CD4-positive, alpha-beta memory T cell (primary cell): ENCODE data around the gene ZNF536. TPM values are rescaled to one million over a fixed set of nuclear protein-coding genes. Genes with fewer than 3 reads are reported as not detected.

Experiments used
- CTCF ChIA-PET: fragments of 350-600 bp; sonication (Branson Sonifier 250); formaldehyde crosslinking; loops from one replicate; lab custom pipeline; 2021; ENCODE audit warnings: inconsistent platforms; ENCODE audit not compliant: partially characterized antibody; lab: Charles Lee
- POLR2A ChIA-PET: fragments of 350-600 bp; sonication (Branson Sonifier 250); formaldehyde crosslinking; loops from one replicate; lab custom pipeline; 2021; ENCODE audit not compliant: partially characterized antibody; lab: Charles Lee
- DNase-seq, 5 donors: peaks; one replicate each; pipeline versions ENCODE4 v3.0.0 to v3.0.0-alpha.2; 2020 to 2022; ENCODE audit warnings: mixed read lengths in 1 of 5
- H3K27ac ChIP-seq: one replicate; pipeline ENCODE4 v1.7.0; 2013; ENCODE audit warnings: low read depth, low read length
- H3K27me3 ChIP-seq: 2 replicates; pipeline ENCODE4 v1.7.0; 2013; ENCODE audit warnings: mild to moderate bottlenecking, low read length, moderate library complexity; ENCODE audit not compliant: insufficient read depth
- H3K36me3 ChIP-seq: 2 replicates; pipeline ENCODE4 v1.7.0; 2013; ENCODE audit warnings: mild to moderate bottlenecking, low read length, moderate library complexity; ENCODE audit not compliant: insufficient read depth
- H3K4me1 ChIP-seq: 2 replicates; pipeline ENCODE4 v1.7.0; 2013; ENCODE audit warnings: mild to moderate bottlenecking, low read length, moderate library complexity; ENCODE audit not compliant: insufficient read depth
- H3K4me3 ChIP-seq, 2 donors: one replicate each; pipeline ENCODE4 v1.7.0; 2013; ENCODE audit warnings: low read length in 2 of 2, mild to moderate bottlenecking in 1 of 2
- H3K9me3 ChIP-seq, 2 donors: one replicate each; pipeline ENCODE4 v1.7.0; 2013; ENCODE audit warnings: low read length in 2 of 2, control low read depth in 1 of 2; ENCODE audit not compliant: control insufficient read depth in 1 of 2
- H3K27ac Mint-ChIP-seq, 7 donors: one replicate each; pipeline ENCODE4 v1.8.0; 2020 to 2021; ENCODE audit warnings: mixed read lengths in 7 of 7, mild to moderate bottlenecking in 6 of 7, inconsistent platforms in 3 of 7, moderate library complexity in 3 of 7
- H3K27me3 Mint-ChIP-seq, 2 donors: one replicate each; pipeline ENCODE4 v1.8.0; 2020 to 2021; ENCODE audit warnings: mixed read lengths in 2 of 2
- H3K36me3 Mint-ChIP-seq, 2 donors: one replicate each; pipeline ENCODE4 v1.8.0; 2020 to 2021; ENCODE audit warnings: mixed read lengths in 2 of 2, inconsistent platforms in 1 of 2, mild to moderate bottlenecking in 1 of 2
- H3K4me1 Mint-ChIP-seq, 4 donors: one replicate each; pipeline ENCODE4 v1.8.0; 2020 to 2021; ENCODE audit warnings: mixed read lengths in 4 of 4, mild to moderate bottlenecking in 1 of 4
- H3K4me3 Mint-ChIP-seq, 8 donors: one replicate each; pipeline ENCODE4 v1.8.0; 2020 to 2021; ENCODE audit warnings: mixed read lengths in 8 of 8, mild to moderate bottlenecking in 7 of 8, moderate library complexity in 6 of 8, inconsistent platforms in 3 of 8
- H3K9me3 Mint-ChIP-seq, 8 donors: one replicate each; pipeline ENCODE4 v1.8.0; 2020 to 2021; ENCODE audit warnings: mixed read lengths in 8 of 8, mild to moderate bottlenecking in 5 of 8, inconsistent platforms in 3 of 8, moderate library complexity in 1 of 8
- intact Hi-C: fragments of 100-400 bp; cut with micrococcal nuclease; formaldehyde crosslinking; loops from one replicate; pipeline ENCODE4 v1.15.1; 2023
- polyA plus RNA-seq, 2 donors: library from polyadenylated mRNA; unstranded; fragments of 300-500 nt; fragmentation: Illumina TruSeq; gene quantifications; one replicate each; pipeline ENCODE4 v1.2.3, GENCODE V29; 2021
- total RNA-seq, 2 experiments: library from RNA; stranded (reverse); gene quantifications; one replicate each; pipeline ENCODE4 v1.2.3, GENCODE V29; 2021

ZNF536 gene
- total and polyA plus RNA-seq, 4 experiments from 2014 or later = 0.20 TPM; not detected in 3

DNA sequence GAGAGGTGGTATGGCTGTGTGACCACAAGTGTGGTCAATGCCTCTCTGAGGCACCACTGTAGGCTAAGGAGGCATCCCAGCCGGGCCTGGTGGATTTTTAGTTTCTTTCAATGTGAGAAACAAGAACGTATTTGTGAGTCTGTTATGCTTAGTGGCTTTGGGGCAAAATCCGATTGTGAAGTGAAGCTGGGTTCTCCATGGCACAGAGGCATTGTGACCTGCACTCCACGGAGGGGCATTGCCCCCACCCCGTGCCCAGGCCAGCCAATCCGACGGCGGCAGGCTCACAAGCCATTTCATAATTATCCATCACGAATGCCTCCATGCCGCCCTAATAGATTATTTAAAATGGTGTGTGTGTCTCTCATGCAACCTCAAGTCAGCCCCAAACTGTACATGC, 151.6 kb downstream of the ZNF536 start:
- ChIA-PET POLR2A (no interaction called here), CTCF (no interaction called here)
- H3K9me3 Mint-ChIP-seq = peaks cover 0 to 3% (median 0%) of the 10 kb centered on the region in 8 donors
- Histone ChIP-seq H3K4me1 (no peaks in the 10 kb centered on the region), H3K27ac (no peak overlapping the region), H3K27me3 (no peaks in the 10 kb centered on the region), H3K36me3 (no peaks in the 10 kb centered on the region), H3K4me3 (no peak overlapping the region), H3K9me3 (no peaks in the 10 kb centered on the region)
- no peak overlapping the region for H3K4me3 Mint-ChIP-seq
- no peaks in the 10 kb centered on the region for H3K4me1 Mint-ChIP-seq
- H3K27me3 Mint-ChIP-seq = no peaks in the 10 kb centered on the region
- no peaks in the 10 kb centered on the region for H3K36me3 Mint-ChIP-seq
- intact Hi-C loops = no loop called here
- H3K27ac Mint-ChIP-seq = no peak overlapping the region
- no peak for DNase-seq

DNA sequence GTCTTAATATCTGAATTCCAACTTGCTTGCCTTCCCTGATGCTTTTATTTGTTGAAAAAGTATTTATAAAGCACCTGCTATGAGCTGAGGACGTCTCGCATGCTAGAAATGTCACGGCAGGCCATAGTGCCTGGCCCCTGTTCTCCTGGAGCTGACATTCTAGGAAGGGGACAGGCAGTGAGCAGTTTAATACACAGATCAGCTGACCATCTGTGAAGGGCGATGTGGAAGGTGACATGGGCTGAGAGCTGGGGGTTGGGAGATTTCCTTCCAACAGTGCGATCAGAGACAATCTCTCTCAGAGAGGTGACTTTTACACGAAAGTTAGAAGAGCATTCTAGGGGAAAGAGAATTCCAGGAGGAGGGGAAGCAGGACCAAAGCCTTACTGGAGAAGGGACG, 153.2 kb downstream of the ZNF536 start:
- no peaks in the 10 kb centered on the region for H3K4me1 ChIP-seq
- H3K36me3 ChIP-seq = no peaks in the 10 kb centered on the region
- ChIA-PET CTCF (no interaction called here), POLR2A (no interaction called here)
- intact Hi-C loops = no loop called here
- no peak for DNase-seq
- H3K9me3 Mint-ChIP-seq = peaks cover 0 to 3% (median 0%) of the 10 kb centered on the region in 8 donors
- no peak overlapping the region for H3K4me3 Mint-ChIP-seq
- H3K4me1 Mint-ChIP-seq = no peaks in the 10 kb centered on the region
- no peak overlapping the region for H3K27ac Mint-ChIP-seq
- no peaks in the 10 kb centered on the region for H3K36me3 Mint-ChIP-seq
- H3K27me3 Mint-ChIP-seq = no peaks in the 10 kb centered on the region
- H3K27me3 ChIP-seq = no peaks in the 10 kb centered on the region
- no peak overlapping the region for H3K4me3 ChIP-seq
- H3K27ac ChIP-seq = no peak overlapping the region
- H3K9me3 ChIP-seq = no peaks in the 10 kb centered on the region

DNA sequence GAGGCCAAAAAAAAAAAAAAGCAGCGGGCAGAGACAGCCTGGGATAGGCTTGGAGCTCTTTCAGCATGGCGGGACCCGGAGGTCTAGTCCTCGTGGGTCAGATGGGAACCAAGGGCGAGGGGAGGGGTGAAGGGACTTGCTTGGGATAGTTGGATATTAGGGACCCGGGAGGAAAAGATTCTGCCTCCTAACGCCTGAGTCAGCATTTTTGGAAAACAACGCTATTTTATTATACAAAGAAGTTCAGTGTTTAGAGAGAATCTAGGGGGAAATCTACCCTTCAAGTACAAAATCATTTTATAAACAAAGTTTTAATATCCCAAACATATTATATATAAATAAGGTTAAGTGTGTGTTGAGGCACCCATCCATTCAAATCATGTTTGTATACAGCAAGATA, 156.7 kb downstream of the ZNF536 start:
- peaks cover 0 to 3% (median 0%) of the 10 kb centered on the region in 8 donors for H3K9me3 Mint-ChIP-seq
- POLR2A ChIA-PET = no interaction called here

DNA sequence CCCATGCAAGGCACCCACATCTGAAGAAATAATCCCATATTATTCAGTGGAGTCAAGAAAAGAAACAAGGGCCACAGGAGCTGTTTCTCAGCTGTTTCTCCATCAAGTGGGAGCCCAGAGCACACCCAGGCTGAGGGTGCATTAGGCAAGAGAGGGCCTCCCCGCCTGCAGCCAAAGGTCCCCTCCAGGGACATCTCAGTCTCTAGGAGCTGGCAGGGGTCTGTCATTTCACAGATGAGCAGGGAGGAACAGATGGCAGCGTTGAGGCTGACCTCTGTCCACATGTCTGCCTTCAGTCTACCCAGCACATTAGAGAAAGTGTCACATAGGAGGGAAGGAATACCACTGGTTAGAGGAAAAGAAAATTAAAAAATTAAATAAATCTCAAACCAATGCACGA, 157.7 kb downstream of the ZNF536 start:
- Mint-ChIP-seq H3K36me3 (no peaks in the 10 kb centered on the region), H3K27ac (no peak overlapping the region), H3K4me1 (no peaks in the 10 kb centered on the region), H3K4me3 (no peak overlapping the region), H3K9me3 (peaks cover 0 to 3% (median 0%) of the 10 kb centered on the region in 8 donors), H3K27me3 (no peaks in the 10 kb centered on the region)
- no peak for DNase-seq
- no peaks in the 10 kb centered on the region for H3K4me1 ChIP-seq
- H3K4me3 ChIP-seq = no peak overlapping the region
- ChIA-PET CTCF (no interaction called here), POLR2A (no interaction called here)
- no peaks in the 10 kb centered on the region for H3K9me3 ChIP-seq
- intact Hi-C loops = no loop called here
- no peaks in the 10 kb centered on the region for H3K36me3 ChIP-seq
- H3K27me3 ChIP-seq = no peaks in the 10 kb centered on the region
- no peak overlapping the region for H3K27ac ChIP-seq

More for the DNA sequence above, 156.7 kb downstream of the ZNF536 start:
- no peak for DNase-seq
- CTCF ChIA-PET = no interaction called here
- H3K4me1 ChIP-seq = no peaks in the 10 kb centered on the region
- no peak overlapping the region for H3K27ac Mint-ChIP-seq
- intact Hi-C loops = no loop called here
- no peaks in the 10 kb centered on the region for H3K36me3 Mint-ChIP-seq
- no peak overlapping the region for H3K4me3 Mint-ChIP-seq
- no peak overlapping the region for H3K4me3 ChIP-seq
- H3K27me3 Mint-ChIP-seq = no peaks in the 10 kb centered on the region
- H3K27me3 ChIP-seq = no peaks in the 10 kb centered on the region
- H3K9me3 ChIP-seq = no peaks in the 10 kb centered on the region
- H3K36me3 ChIP-seq = no peaks in the 10 kb centered on the region
- H3K27ac ChIP-seq = no peak overlapping the region
- no peaks in the 10 kb centered on the region for H3K4me1 Mint-ChIP-seq

- no peaks in the 10 kb centered on the region for H3K9me3 ChIP-seq
- peaks cover 0 to 3% (median 0%) of the 10 kb centered on the region in 8 donors for H3K9me3 Mint-ChIP-seq
- H3K27ac ChIP-seq = no peak overlapping the region
- POLR2A ChIA-PET = no interaction called here
- no peaks in the 10 kb centered on the region for H3K36me3 Mint-ChIP-seq
- H3K4me3 Mint-ChIP-seq = no peak overlapping the region
- H3K4me1 Mint-ChIP-seq = no peaks in the 10 kb centered on the region
- H3K27me3 Mint-ChIP-seq = no peaks in the 10 kb centered on the region
- no peak for DNase-seq
- H3K27me3 ChIP-seq = no peaks in the 10 kb centered on the region
- H3K27ac Mint-ChIP-seq = no peak overlapping the region
- no peaks in the 10 kb centered on the region for H3K36me3 ChIP-seq
- intact Hi-C loops = no loop called here
- CTCF ChIA-PET = no interaction called here
- H3K4me3 ChIP-seq = no peak overlapping the region
- no peaks in the 10 kb centered on the region for H3K4me1 ChIP-seq
Measured at GRCh38 chr19:30530751-30531150, 158.6 kb downstream of the ZNF536 start.

GRCh38 chr19:30535011-30535410, 162.8 kb downstream of the ZNF536 start:
- no peak overlapping the region for H3K27ac Mint-ChIP-seq

DNA sequence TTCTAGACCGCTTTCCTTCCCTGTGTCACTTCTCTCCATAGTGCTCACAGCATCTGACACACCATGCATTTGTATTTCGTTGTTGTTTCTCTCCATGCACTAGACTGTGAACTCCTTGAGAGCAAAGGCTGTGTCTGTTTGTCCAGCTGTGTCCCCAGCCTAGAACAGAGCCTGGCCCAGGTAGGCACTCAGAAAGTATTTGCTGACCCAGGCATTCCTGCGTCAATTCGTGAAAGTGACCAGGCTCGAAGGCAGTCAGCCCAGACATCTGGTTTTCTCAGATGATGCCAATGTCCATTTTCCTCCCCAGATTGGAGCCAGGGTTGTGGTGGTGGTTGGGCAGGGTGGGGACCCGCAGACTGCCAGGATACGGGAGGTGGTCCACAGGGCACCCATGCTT, 164.8 kb downstream of the ZNF536 start:
- H3K27ac Mint-ChIP-seq = no peak overlapping the region
- Histone ChIP-seq H3K9me3 (no peaks in the 10 kb centered on the region), H3K27ac (no peak overlapping the region), H3K27me3 (no peaks in the 10 kb centered on the region), H3K36me3 (no peaks in the 10 kb centered on the region), H3K4me3 (no peak overlapping the region), H3K4me1 (no peaks in the 10 kb centered on the region)
- CTCF ChIA-PET = no interaction called here
- peaks cover 0 to 2% (median 0%) of the 10 kb centered on the region in 8 donors for H3K9me3 Mint-ChIP-seq
- H3K4me1 Mint-ChIP-seq = no peaks in the 10 kb centered on the region
- no peak overlapping the region for H3K4me3 Mint-ChIP-seq
- H3K36me3 Mint-ChIP-seq = no peaks in the 10 kb centered on the region
- DNase-seq = no peak
- POLR2A ChIA-PET = no interaction called here
- peaks cover 0 to 2% of the 10 kb centered on the region in 2 donors for H3K27me3 Mint-ChIP-seq
- intact Hi-C loops = no loop called here

More at GRCh38 chr19:30535011-30535410, 162.8 kb downstream of the ZNF536 start:
- no peak for DNase-seq
- Histone ChIP-seq H3K36me3 (no peaks in the 10 kb centered on the region), H3K4me1 (no peaks in the 10 kb centered on the region), H3K4me3 (no peak overlapping the region), H3K27ac (no peak overlapping the region), H3K9me3 (no peaks in the 10 kb centered on the region), H3K27me3 (no peaks in the 10 kb centered on the region)
- ChIA-PET CTCF (no interaction called here), POLR2A (no interaction called here)
- Mint-ChIP-seq H3K36me3 (no peaks in the 10 kb centered on the region), H3K27me3 (peaks cover 0 to 2% of the 10 kb centered on the region in 2 donors), H3K4me3 (no peak overlapping the region), H3K4me1 (no peaks in the 10 kb centered on the region), H3K9me3 (no peaks in the 10 kb centered on the region)
- intact Hi-C loops = no loop called here

DNA sequence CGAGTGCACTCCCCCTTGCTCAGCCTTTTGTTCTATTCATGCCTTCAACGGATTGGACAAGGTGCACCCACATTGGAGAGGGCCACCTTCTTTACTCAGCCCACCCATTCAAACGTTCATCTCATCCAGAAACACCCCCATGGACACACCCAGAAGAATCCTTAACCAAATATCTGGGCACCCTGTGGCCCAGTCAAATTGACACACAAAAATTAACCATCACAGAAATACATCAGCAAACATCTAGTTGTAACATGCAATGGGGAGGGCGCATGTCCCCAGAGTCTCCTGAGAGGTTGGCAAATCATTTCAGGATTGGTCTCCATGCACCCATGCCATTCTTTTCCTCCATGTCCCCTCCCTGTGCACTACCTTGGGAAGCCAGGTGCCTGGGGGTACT, 167.1 kb downstream of the ZNF536 start:
- Histone ChIP-seq H3K27me3 (no peaks in the 10 kb centered on the region), H3K36me3 (no peaks in the 10 kb centered on the region), H3K9me3 (no peaks in the 10 kb centered on the region), H3K27ac (no peak overlapping the region), H3K4me1 (no peaks in the 10 kb centered on the region), H3K4me3 (no peak overlapping the region)
- Mint-ChIP-seq H3K36me3 (no peaks in the 10 kb centered on the region), H3K27me3 (peaks cover 0 to 2% of the 10 kb centered on the region in 2 donors), H3K4me3 (no peak overlapping the region), H3K4me1 (no peaks in the 10 kb centered on the region), H3K9me3 (peaks cover 0 to 2% (median 0%) of the 10 kb centered on the region in 8 donors), H3K27ac (no peak overlapping the region)
- ChIA-PET POLR2A (no interaction called here), CTCF (no interaction called here)
- DNase-seq = no peak
- intact Hi-C loops = no loop called here
